CD8-positive, alpha-beta memory T cell (primary cell): Measurements from ENCODE around the gene CAMK1D. TPM values are rescaled to one million over a fixed set of nuclear protein-coding genes. Genes with fewer than 3 reads are reported as not detected.
"Not testable (repeated sequence)": the region's sequence is repeated elsewhere in the genome, so short reads cannot be mapped to it uniquely, and the experiment has no call there.

Source experiments
- CTCF ChIA-PET: fragments of 350-600 bp; sonication (Branson Sonifier 250); formaldehyde crosslinking; loops from one replicate; lab custom pipeline; 2021; ENCODE audit warnings: antibody characterized with exemption; lab: Charles Lee
- POLR2A ChIA-PET: fragments of 350-600 bp; sonication (Branson Sonifier 250); formaldehyde crosslinking; loops from one replicate; lab custom pipeline; 2021; ENCODE audit warnings: antibody characterized with exemption; lab: Charles Lee
- DNase-seq, 5 donors: peaks; one replicate each; pipeline versions ENCODE4 v3.0.0 to v3.0.0-alpha.2; 2020 to 2022; ENCODE audit warnings: mixed read lengths in 1 of 5
- H3K27ac ChIP-seq: one replicate; pipeline ENCODE4 v1.7.0; 2013; ENCODE audit warnings: low read depth, mild to moderate bottlenecking, low read length, moderate library complexity
- H3K27me3 ChIP-seq: 2 replicates; pipeline ENCODE4 v1.7.0; 2013; ENCODE audit warnings: low read length, mild to moderate bottlenecking; ENCODE audit not compliant: insufficient read depth, poor library complexity, severe bottlenecking
- H3K36me3 ChIP-seq: 2 replicates; pipeline ENCODE4 v1.7.0; 2013; ENCODE audit warnings: mild to moderate bottlenecking, low read length, moderate library complexity; ENCODE audit not compliant: insufficient read depth
- H3K4me1 ChIP-seq: 2 replicates; pipeline ENCODE4 v1.7.0; 2013; ENCODE audit warnings: mild to moderate bottlenecking, low read length, moderate library complexity; ENCODE audit not compliant: insufficient read depth
- H3K4me3 ChIP-seq: 2 replicates; pipeline ENCODE4 v1.7.0; 2013; ENCODE audit warnings: mild to moderate bottlenecking, low read length
- H3K9me3 ChIP-seq: 2 replicates; pipeline ENCODE4 v1.7.0; 2013; ENCODE audit warnings: mild to moderate bottlenecking, low read length
- H3K27ac Mint-ChIP-seq, 8 donors: one replicate each; pipeline ENCODE4 v1.8.0; 2020 to 2021; ENCODE audit warnings: mixed read lengths in 8 of 8, mild to moderate bottlenecking in 6 of 8, inconsistent platforms in 3 of 8, moderate library complexity in 3 of 8
- H3K27me3 Mint-ChIP-seq, 2 donors: one replicate each; pipeline ENCODE4 v1.8.0; 2020 to 2021; ENCODE audit warnings: mixed read lengths in 2 of 2, mild to moderate bottlenecking in 1 of 2, moderate library complexity in 1 of 2
- H3K36me3 Mint-ChIP-seq, 3 donors: one replicate each; pipeline ENCODE4 v1.8.0; 2020 to 2021; ENCODE audit warnings: mixed read lengths in 3 of 3, inconsistent platforms in 1 of 3, mild to moderate bottlenecking in 1 of 3
- H3K4me1 Mint-ChIP-seq, 3 donors: one replicate each; pipeline ENCODE4 v1.8.0; 2020 to 2021; ENCODE audit warnings: mixed read lengths in 3 of 3, inconsistent platforms in 1 of 3, mild to moderate bottlenecking in 1 of 3
- H3K4me3 Mint-ChIP-seq, 7 donors: one replicate each; pipeline ENCODE4 v1.8.0; 2020 to 2021; ENCODE audit warnings: mixed read lengths in 7 of 7, mild to moderate bottlenecking in 6 of 7, moderate library complexity in 4 of 7, inconsistent platforms in 2 of 7
- H3K9me3 Mint-ChIP-seq, 5 donors: one replicate each; pipeline ENCODE4 v1.8.0; 2020 to 2022; ENCODE audit warnings: mixed read lengths in 5 of 5, mild to moderate bottlenecking in 3 of 5, moderate library complexity in 2 of 5, inconsistent platforms in 1 of 5
- polyA plus RNA-seq: library from polyadenylated mRNA; unstranded; fragments of 300-500 nt; fragmentation: Illumina TruSeq; gene quantifications from one replicate; pipeline ENCODE4 v1.2.3, GENCODE V29; 2021
- total RNA-seq, 2 experiments: library from RNA; stranded (reverse); gene quantifications; one replicate each; pipeline ENCODE4 v1.2.3, GENCODE V29; 2021

Gene CAMK1D
- total RNA-seq = 10 to 100 TPM in 1 of 2 experiments, 1 to 10 TPM in 1; 8.9 to 10.0 TPM
- 15.1 TPM for polyA plus RNA-seq

- H3K4me3 Mint-ChIP-seq = peak within 1 kb of the TSS; percentile 96 to 99 (median 98)
- H3K27ac Mint-ChIP-seq = peak within 1 kb of the TSS; percentile 95 to 100 (median 98)
- DNase-seq = peak; percentile 83 to 94 (median 90)
- peaks cover 0 to 1% (median 0%) of the 10 kb centered on the region in 5 donors for H3K9me3 Mint-ChIP-seq
- H3K4me1 Mint-ChIP-seq = peaks cover 37 to 49% (median 44%) of the 10 kb centered on the region in 3 donors
- H3K36me3 Mint-ChIP-seq = peaks cover 0 to 7% (median under 1%) of the 10 kb centered on the region in 3 donors
- ChIA-PET POLR2A (interaction anchor here (0.7 to 2.8 kb wide), 5 partner anchors 17 to 177 kb away, joined by 3 to 13 read pairs (median 3); partner anchors contain the start of genes CDC123 and NUDT5), CTCF (interaction anchor here (1.2 to 2.8 kb wide), 2 partner anchors 83 to 307 kb away, joined by 4 to 9 read pairs; no protein-coding TSS in a partner anchor)
- peaks cover 0 to 5% of the 10 kb centered on the region in 2 donors for H3K27me3 Mint-ChIP-seq
- H3K27ac ChIP-seq = peak within 1 kb of the TSS; percentile 74
- no peaks in the 10 kb centered on the region for H3K27me3 ChIP-seq
- H3K9me3 ChIP-seq = no peaks in the 10 kb centered on the region
- no peaks in the 10 kb centered on the region for H3K36me3 ChIP-seq
- peaks cover 18% of the 10 kb centered on the region for H3K4me1 ChIP-seq
- H3K4me3 ChIP-seq = peak within 1 kb of the TSS; percentile 87
Observed at GRCh38 chr10:12348870-12349628, at the start of gene CAMK1D. Gene CAMK1D (plus strand): TSS chr10:12349547.

- H3K27ac Mint-ChIP-seq, H3K27me3 Mint-ChIP-seq, H3K4me3 ChIP-seq, CTCF ChIA-PET, POLR2A ChIA-PET, H3K36me3 ChIP-seq, H3K4me3 Mint-ChIP-seq, H3K9me3 ChIP-seq, DNase-seq, H3K27me3 ChIP-seq, H3K4me1 ChIP-seq, H3K4me1 Mint-ChIP-seq, H3K27ac ChIP-seq, H3K9me3 Mint-ChIP-seq, H3K36me3 Mint-ChIP-seq: not testable (repeated sequence)
Observed at GRCh38 chr10:12301036-12301435, 48.3 kb upstream of the CAMK1D start.

- Histone ChIP-seq H3K4me3 (no peak overlapping the region), H3K36me3 (no peaks in the 10 kb centered on the region), H3K27me3 (no peaks in the 10 kb centered on the region), H3K27ac (no peak overlapping the region), H3K4me1 (no peaks in the 10 kb centered on the region), H3K9me3 (no peaks in the 10 kb centered on the region)
- ChIA-PET CTCF (no interaction called here), POLR2A (no interaction called here)
- no peaks in the 10 kb centered on the region for H3K9me3 Mint-ChIP-seq
- H3K4me3 Mint-ChIP-seq = no peak overlapping the region
- H3K36me3 Mint-ChIP-seq = peaks cover 0 to 1% (median 0%) of the 10 kb centered on the region in 3 donors
- no peak for DNase-seq
- H3K4me1 Mint-ChIP-seq = peaks cover 0 to 5% (median 0%) of the 10 kb centered on the region in 3 donors
- no peak overlapping the region for H3K27ac Mint-ChIP-seq
- H3K27me3 Mint-ChIP-seq = peaks cover 3 to 5% of the 10 kb centered on the region in 2 donors
Observed at GRCh38 chr10:12308057-12308456, 41.3 kb upstream of the CAMK1D start.

- H3K4me3 Mint-ChIP-seq = no peak overlapping the region
- H3K4me3 ChIP-seq = no peak overlapping the region
- peaks cover 0 to 1% (median 0%) of the 10 kb centered on the region in 3 donors for H3K36me3 Mint-ChIP-seq
- no peak overlapping the region for H3K27ac Mint-ChIP-seq
- ChIA-PET POLR2A (no interaction called here), CTCF (interaction anchor here (1.6 kb wide), 1 partner anchor 347 kb away, joined by 4 read pairs; no protein-coding TSS in a partner anchor)
- no peaks in the 10 kb centered on the region for H3K9me3 Mint-ChIP-seq
- no peak for DNase-seq
- no peak overlapping the region for H3K27ac ChIP-seq
- H3K4me1 ChIP-seq = no peaks in the 10 kb centered on the region
- H3K27me3 ChIP-seq = no peaks in the 10 kb centered on the region
- H3K4me1 Mint-ChIP-seq = peaks cover 0 to 5% (median 0%) of the 10 kb centered on the region in 3 donors
- no peaks in the 10 kb centered on the region for H3K36me3 ChIP-seq
- H3K27me3 Mint-ChIP-seq = peaks cover 3 to 5% of the 10 kb centered on the region in 2 donors
- no peaks in the 10 kb centered on the region for H3K9me3 ChIP-seq
Observed at GRCh38 chr10:12308736-12309375, 40.5 kb upstream of the CAMK1D start.

GRCh38 chr10:12309783-12310182 lies 39.6 kb upstream of the CAMK1D start:
- DNase-seq, H3K9me3 ChIP-seq, H3K4me1 ChIP-seq, H3K36me3 Mint-ChIP-seq, H3K27ac ChIP-seq, H3K9me3 Mint-ChIP-seq, POLR2A ChIA-PET, H3K27me3 Mint-ChIP-seq, H3K4me3 ChIP-seq, H3K27me3 ChIP-seq, H3K36me3 ChIP-seq, H3K4me3 Mint-ChIP-seq, H3K27ac Mint-ChIP-seq, H3K4me1 Mint-ChIP-seq: not testable (repeated sequence)
- CTCF ChIA-PET = interaction anchor here (1.6 kb wide), 1 partner anchor 347 kb away, joined by 4 read pairs; no protein-coding TSS in a partner anchor

- no peaks in the 10 kb centered on the region for H3K36me3 ChIP-seq
- Mint-ChIP-seq H3K4me3 (no peak overlapping the region), H3K27ac (no peak overlapping the region), H3K4me1 (no peaks in the 10 kb centered on the region), H3K9me3 (no peaks in the 10 kb centered on the region), H3K36me3 (peaks cover 0 to 1% (median 0%) of the 10 kb centered on the region in 3 donors), H3K27me3 (peaks cover 0 to 5% of the 10 kb centered on the region in 2 donors)
- POLR2A ChIA-PET = no interaction called here
- no peaks in the 10 kb centered on the region for H3K27me3 ChIP-seq
- no peaks in the 10 kb centered on the region for H3K4me1 ChIP-seq
- H3K9me3 ChIP-seq = no peaks in the 10 kb centered on the region
- no peak overlapping the region for H3K27ac ChIP-seq
- DNase-seq = no peak
- no peak overlapping the region for H3K4me3 ChIP-seq
- CTCF ChIA-PET = interaction anchor here (0.6 kb wide), 1 partner anchor 497 kb away, joined by 3 read pairs; no protein-coding TSS in a partner anchor
Observed at GRCh38 chr10:12314836-12315235, 34.5 kb upstream of the CAMK1D start.

- no peaks in the 10 kb centered on the region for H3K36me3 Mint-ChIP-seq
- DNase-seq = no peak
- Histone ChIP-seq H3K27ac (no peak overlapping the region), H3K9me3 (no peaks in the 10 kb centered on the region), H3K36me3 (no peaks in the 10 kb centered on the region), H3K4me3 (no peak overlapping the region), H3K4me1 (no peaks in the 10 kb centered on the region), H3K27me3 (no peaks in the 10 kb centered on the region)
- H3K27me3 Mint-ChIP-seq = peaks cover 0 to 2% of the 10 kb centered on the region in 2 donors
- H3K9me3 Mint-ChIP-seq = no peaks in the 10 kb centered on the region
- no peak overlapping the region for H3K27ac Mint-ChIP-seq
- H3K4me1 Mint-ChIP-seq = no peaks in the 10 kb centered on the region
- CTCF ChIA-PET = no interaction called here
- H3K4me3 Mint-ChIP-seq = no peak overlapping the region
- POLR2A ChIA-PET = no interaction called here
Observed at GRCh38 chr10:12319076-12319475, 30.3 kb upstream of the CAMK1D start.

- no peak overlapping the region for H3K27ac Mint-ChIP-seq
- Histone ChIP-seq H3K4me1 (no peaks in the 10 kb centered on the region), H3K36me3 (no peaks in the 10 kb centered on the region), H3K27me3 (no peaks in the 10 kb centered on the region), H3K27ac (no peak overlapping the region), H3K9me3 (no peaks in the 10 kb centered on the region), H3K4me3 (no peak overlapping the region)
- no peak for DNase-seq
- no peaks in the 10 kb centered on the region for H3K4me1 Mint-ChIP-seq
- H3K4me3 Mint-ChIP-seq = no peak overlapping the region
- ChIA-PET CTCF (no interaction called here), POLR2A (no interaction called here)
- H3K36me3 Mint-ChIP-seq = no peaks in the 10 kb centered on the region
- peaks cover 0 to 2% of the 10 kb centered on the region in 2 donors for H3K27me3 Mint-ChIP-seq
- no peaks in the 10 kb centered on the region for H3K9me3 Mint-ChIP-seq
Observed at GRCh38 chr10:12320892-12321291, 28.5 kb upstream of the CAMK1D start.
